IPS-15b (cell line): ENCODE data around the gene LRRC45.

ENCODE experiments used
- H3K27me3 ChIP-seq: one replicate; pipeline ENCODE4 v1.6.1; 2013; ENCODE audit warnings: low read length; ENCODE audit not compliant: control insufficient read depth, insufficient read depth
- H3K36me3 ChIP-seq: one replicate; pipeline ENCODE4 v1.6.1; 2013; ENCODE audit warnings: low read length; ENCODE audit not compliant: control insufficient read depth, insufficient read depth
- H3K4me1 ChIP-seq: one replicate; pipeline ENCODE4 v1.6.1; 2013; ENCODE audit warnings: mild to moderate bottlenecking, low read length; ENCODE audit not compliant: control insufficient read depth, insufficient read depth
- H3K4me3 ChIP-seq: one replicate; pipeline ENCODE4 v1.5.1; 2013; ENCODE audit warnings: low read depth, low read length
- H3K9ac ChIP-seq: one replicate; pipeline ENCODE4 v1.6.1; 2013; ENCODE audit warnings: low read depth, mild to moderate bottlenecking, low read length
- H3K9me3 ChIP-seq: one replicate; pipeline ENCODE4 v1.6.1; 2013; ENCODE audit warnings: mild to moderate bottlenecking, low read length; ENCODE audit not compliant: control insufficient read depth, insufficient read depth

The LRRC45 gene

DNA sequence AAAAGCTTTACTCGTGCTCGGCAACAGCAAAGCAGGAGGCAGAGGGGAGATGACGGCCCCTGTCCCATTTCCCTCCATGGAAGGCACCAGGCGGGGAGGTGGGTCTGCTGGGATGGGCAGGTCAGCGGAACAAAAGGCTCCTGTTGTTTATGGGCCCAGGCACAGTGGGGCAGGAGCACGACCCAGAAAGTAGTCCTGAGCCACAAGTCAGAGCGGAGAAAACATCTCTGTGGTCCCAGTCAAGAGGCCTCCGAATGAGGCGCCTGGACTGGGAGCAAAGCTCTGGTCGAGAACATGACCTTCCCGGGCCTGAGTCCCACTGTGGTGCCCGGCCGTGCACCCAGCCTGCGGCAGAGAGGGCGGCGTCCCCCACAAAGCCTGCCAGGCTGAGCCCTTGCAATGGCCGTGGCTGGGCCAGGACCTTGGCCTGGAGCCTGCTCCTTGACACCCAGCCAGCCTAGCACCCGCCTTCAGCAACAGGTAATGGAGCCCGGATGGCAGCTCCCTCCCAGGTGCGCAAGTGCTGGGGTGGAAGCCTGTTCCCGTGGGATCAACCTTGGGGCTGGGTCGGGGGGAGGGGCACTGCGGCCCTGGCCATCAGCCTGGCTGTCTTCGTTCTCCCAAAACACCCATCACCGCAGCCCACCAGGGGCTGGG lies 24.9 kb downstream of the LRRC45 start:
- Histone ChIP-seq H3K9ac (no peak overlapping the region), H3K4me3 (no peak overlapping the region), H3K9me3 (no peaks in the 10 kb centered on the region), H3K4me1 (no peaks in the 10 kb centered on the region), H3K27me3 (no peaks in the 10 kb centered on the region), H3K36me3 (peaks cover 27% of the 10 kb centered on the region)

DNA sequence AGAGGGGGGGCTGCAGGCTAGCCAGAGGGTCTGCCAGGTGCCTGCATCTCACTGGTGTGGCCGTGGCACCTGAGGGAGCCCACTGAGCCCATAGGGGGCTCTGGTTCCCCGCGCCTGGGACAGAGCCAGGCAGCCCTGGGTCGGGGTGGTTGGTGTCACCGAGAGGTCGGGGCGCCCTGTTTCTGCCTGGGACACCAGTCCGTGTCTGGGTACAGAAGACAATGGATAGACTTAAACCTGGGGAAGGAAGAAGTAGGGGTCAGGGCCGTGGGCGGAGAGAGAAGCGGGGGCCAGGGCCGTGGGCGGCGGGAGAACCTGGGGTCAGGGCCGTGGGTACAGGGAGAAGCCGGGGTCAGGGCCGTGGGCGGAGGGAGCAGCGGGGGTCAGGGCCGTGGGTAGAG lies 25.5 kb downstream of the LRRC45 start:
- no peak overlapping the region for H3K4me3 ChIP-seq
- H3K9ac ChIP-seq: no peak overlapping the region
- H3K9me3 ChIP-seq: no peaks in the 10 kb centered on the region
- no peaks in the 10 kb centered on the region for H3K27me3 ChIP-seq
- no peaks in the 10 kb centered on the region for H3K4me1 ChIP-seq
- H3K36me3 ChIP-seq: peaks cover 32% of the 10 kb centered on the region

DNA sequence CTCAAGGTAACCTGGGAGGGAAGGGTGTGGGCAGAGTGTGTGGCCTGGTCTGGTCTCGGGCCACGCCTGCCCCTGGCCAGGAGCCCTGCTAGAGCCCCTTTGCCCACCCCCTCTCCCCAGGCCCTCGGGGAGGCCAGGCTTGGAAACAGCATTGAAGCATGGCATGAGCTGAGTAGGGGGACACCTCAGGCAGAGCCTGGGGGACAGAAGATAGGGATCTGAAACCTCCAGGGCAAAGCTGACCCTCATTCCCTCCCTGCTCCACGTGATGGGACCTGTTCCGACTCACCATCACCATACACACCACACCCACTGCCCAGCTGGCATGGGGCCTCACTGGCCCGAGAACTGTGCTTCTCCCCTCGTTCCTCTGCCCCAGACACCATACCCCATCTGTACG lies 26.0 kb downstream of the LRRC45 start:
- Histone ChIP-seq H3K9ac (no peak overlapping the region), H3K4me3 (no peak overlapping the region), H3K9me3 (no peaks in the 10 kb centered on the region), H3K4me1 (no peaks in the 10 kb centered on the region), H3K36me3 (peaks cover 37% of the 10 kb centered on the region), H3K27me3 (no peaks in the 10 kb centered on the region)

DNA sequence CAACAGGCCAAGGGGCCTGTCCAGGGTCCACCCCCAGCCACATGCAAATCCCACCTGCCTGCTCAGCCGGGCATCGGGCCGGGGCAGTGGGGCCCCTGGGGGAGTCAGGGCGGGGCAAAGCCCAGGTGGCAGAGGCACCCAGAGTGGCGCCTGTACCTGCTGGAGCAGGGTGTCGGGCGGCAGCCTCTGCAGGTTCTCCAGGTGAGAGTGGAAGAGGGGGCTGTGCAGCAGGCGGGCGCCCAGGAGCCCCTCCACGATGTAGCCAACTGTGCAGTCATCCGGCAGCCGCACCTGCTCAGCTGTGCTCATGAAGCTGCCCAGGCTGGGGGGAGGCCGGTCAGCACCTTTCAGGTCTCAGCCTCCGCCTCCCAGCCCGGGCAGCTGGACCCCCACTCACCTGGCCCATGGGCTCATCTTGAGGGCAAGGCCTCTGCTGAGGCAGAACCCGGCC lies 26.4 kb downstream of the LRRC45 start:
- Histone ChIP-seq H3K4me1 (no peaks in the 10 kb centered on the region), H3K27me3 (no peaks in the 10 kb centered on the region), H3K36me3 (peaks cover 41% of the 10 kb centered on the region), H3K4me3 (no peak overlapping the region), H3K9ac (no peak overlapping the region), H3K9me3 (no peaks in the 10 kb centered on the region)

DNA sequence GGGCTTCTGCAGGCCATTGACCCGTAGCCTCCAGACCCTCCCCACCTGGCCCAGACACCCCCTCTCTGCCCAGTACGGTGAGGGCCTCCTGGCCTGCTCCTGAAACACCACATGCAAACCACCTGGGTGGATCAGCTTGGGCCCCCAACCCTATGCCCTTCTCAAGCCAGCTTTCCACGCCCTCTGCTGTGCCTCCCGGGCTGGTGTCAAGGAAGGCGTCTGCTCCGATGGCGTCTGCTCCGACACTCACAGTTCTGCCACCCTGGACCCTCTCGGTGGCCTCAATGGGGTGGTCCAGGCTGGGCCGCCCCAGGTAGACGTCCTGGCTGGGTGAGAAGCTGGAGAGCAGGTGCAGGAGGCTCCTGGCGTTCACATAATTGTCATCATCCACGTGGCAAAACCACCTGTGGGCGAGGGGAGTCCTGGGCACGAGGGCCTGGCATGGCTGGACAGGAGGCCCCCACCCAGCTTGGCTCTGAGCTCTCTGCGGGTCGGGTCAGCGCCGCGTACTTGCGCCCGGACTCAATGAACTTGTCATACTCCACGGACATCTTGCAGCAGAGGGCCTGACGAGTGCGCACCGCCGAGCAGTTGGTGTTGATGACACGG lies 27.2 kb downstream of the LRRC45 start:
- H3K4me3 ChIP-seq: peak overlapping the region; percentile 36
- no peak overlapping the region for H3K9ac ChIP-seq
- no peaks in the 10 kb centered on the region for H3K27me3 ChIP-seq
- H3K4me1 ChIP-seq: no peaks in the 10 kb centered on the region
- H3K36me3 ChIP-seq: peaks cover 49% of the 10 kb centered on the region
- H3K9me3 ChIP-seq: no peaks in the 10 kb centered on the region

DNA sequence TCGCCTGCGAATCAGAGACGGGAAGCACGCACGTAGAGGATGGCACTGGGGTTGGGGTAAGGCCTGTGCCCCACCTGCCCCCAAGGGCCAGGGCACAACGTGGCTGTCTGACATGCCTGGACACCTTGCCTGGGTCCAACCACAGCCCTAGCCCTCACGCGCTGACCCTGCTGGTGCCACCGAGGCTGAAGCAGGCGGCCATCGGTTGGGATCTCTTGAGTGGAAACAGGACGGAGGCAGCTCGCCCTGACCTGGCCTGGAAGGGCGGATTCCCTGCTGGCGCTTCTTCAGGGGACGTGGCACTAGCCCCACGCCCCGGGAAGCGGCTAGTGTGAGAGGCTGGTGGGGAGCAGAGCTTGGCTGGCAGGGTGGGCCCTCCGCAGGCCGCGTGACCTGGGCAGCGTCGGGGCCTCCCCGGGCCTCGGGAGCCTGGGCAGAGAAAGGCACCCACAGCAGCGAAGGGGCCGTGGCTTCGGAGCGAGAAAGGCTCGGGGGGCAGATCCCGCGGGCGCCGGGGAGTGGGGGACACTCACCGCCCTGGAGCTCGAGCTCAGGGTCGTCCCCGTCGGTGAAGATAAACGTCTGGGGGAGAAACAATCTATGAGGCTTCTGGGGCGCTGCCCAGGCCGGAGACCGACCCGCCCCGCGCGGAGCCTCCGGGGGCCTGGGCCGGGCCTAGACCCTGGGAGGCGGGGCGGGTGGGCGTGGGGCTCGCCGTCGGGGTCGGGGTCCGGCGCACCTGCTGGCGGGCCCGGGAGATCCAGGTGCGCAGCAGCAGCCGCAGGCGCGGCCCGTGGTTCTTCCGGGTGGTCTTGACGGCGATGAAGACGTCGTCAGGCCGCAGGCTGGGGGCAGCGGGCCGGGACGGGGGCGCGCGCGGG lies 27.9 kb downstream of the LRRC45 start:
- no peak overlapping the region for H3K9ac ChIP-seq
- no peaks in the 10 kb centered on the region for H3K9me3 ChIP-seq
- H3K27me3 ChIP-seq: no peaks in the 10 kb centered on the region
- H3K4me3 ChIP-seq: peak overlapping the region; percentile 79
- H3K36me3 ChIP-seq: peaks cover 54% of the 10 kb centered on the region
- no peaks in the 10 kb centered on the region for H3K4me1 ChIP-seq

DNA sequence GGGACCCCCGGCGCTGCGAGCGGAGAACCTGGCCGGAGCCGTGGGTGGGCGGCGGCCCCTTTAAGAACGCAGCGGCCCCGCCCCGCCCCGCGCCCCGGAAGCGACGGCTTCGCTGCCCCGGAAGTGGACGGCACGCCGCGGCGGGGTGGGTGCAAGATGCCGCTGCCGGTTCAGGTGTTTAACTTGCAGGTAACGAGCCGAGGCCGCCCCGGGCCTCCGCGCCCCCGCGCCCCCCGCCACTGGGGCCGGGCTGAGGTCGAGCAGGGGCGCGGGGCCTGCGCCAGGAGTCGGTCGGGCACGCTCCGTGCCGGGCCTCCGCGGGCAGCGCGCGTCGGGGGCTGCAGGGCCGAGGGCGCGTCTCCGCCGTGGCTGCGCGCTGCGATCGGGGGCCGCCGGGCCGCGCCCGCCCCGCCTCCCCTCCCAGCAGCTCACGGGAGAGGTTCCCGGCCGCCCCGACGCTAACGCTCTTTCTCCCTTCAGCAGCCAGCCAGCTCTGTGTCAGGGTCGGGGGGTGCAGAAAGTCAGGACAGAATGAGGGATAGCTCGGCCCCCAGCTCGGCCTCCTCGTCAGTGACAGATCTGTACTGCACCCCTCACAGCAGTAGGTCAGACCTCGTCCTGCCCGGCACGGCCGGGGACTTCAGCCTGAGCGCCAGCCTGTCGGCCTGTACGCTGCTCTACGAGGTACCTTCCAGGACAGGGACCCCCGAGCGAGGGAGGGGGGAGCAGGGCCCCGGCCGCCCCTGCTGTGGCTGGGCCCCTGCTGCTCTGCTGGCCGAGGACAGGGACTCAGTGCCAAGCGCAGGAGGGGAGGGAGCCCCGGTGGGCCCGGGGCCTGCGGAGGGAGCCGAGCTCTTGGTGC lies 28.9 kb downstream of the LRRC45 start, which contains the start of the genes GPS1 and RFNG:
Gene GPS1, plus strand, starts transcription at position 123 of the 862 bp plus-strand sequence. Its CDS starts 34 bp downstream, at position 157.
Gene RFNG, minus strand, starts transcription at position 36 of the 862 bp plus-strand sequence. CDS start 45 bp downstream, outside the sequence.
- H3K36me3 ChIP-seq: peaks cover 60% of the 10 kb centered on the region
- no peaks in the 10 kb centered on the region for H3K27me3 ChIP-seq
- H3K9me3 ChIP-seq: no peaks in the 10 kb centered on the region
- H3K9ac ChIP-seq: peak within 1 kb of the TSS; percentile 76
- peak within 1 kb of the TSS; percentile 79 for H3K4me3 ChIP-seq
- H3K4me1 ChIP-seq: no peaks in the 10 kb centered on the region

DNA sequence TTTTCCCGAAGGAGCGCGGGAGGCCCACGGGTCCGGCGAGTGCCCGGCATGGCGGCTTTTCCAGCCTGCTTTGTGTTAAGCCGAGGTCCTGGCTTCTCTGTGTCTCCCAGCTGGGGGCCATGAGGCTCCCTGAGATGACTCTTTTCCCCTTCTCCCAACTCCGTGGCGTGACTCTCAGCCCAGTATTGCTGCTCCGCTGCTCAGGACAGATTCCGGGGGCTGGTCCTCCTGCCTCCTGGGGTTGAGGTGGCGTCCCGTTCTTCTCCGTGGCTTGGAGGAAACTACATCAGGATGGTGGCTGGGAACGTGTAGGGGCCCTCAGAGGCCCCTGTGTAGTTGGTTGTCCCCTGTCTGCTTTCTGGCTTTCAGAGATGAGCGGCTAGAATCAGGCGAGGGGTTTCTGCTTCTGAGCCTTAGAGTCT lies 29.5 kb downstream of the LRRC45 start:
- H3K4me3 ChIP-seq: peak overlapping the region; percentile 79
- peak overlapping the region; percentile 76 for H3K9ac ChIP-seq
- H3K36me3 ChIP-seq: peaks cover 62% of the 10 kb centered on the region
- no peaks in the 10 kb centered on the region for H3K4me1 ChIP-seq
- H3K27me3 ChIP-seq: no peaks in the 10 kb centered on the region
- no peaks in the 10 kb centered on the region for H3K9me3 ChIP-seq

DNA sequence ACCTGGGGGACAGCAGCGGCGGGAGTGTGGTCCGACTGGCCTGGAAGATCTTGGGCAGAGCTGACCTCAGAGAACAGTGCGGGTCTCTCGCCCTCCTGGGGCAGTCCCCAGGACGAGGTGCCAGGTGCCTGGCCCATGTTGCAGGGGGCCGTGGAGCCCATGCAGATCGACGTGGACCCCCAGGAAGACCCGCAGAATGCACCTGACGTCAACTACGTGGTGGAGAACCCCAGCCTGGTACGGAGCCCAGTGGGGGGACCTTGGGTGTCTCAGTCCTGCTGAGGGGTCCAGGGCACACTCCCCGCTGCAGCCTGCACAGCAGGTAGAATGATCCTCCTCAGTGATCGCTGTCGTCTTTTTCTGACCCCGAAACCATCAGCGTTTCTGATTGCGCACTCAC lies 30.0 kb downstream of the LRRC45 start:
- Histone ChIP-seq H3K9me3 (no peaks in the 10 kb centered on the region), H3K36me3 (peaks cover 61% of the 10 kb centered on the region), H3K9ac (no peak overlapping the region), H3K4me3 (no peak overlapping the region), H3K4me1 (no peaks in the 10 kb centered on the region), H3K27me3 (no peaks in the 10 kb centered on the region)

DNA sequence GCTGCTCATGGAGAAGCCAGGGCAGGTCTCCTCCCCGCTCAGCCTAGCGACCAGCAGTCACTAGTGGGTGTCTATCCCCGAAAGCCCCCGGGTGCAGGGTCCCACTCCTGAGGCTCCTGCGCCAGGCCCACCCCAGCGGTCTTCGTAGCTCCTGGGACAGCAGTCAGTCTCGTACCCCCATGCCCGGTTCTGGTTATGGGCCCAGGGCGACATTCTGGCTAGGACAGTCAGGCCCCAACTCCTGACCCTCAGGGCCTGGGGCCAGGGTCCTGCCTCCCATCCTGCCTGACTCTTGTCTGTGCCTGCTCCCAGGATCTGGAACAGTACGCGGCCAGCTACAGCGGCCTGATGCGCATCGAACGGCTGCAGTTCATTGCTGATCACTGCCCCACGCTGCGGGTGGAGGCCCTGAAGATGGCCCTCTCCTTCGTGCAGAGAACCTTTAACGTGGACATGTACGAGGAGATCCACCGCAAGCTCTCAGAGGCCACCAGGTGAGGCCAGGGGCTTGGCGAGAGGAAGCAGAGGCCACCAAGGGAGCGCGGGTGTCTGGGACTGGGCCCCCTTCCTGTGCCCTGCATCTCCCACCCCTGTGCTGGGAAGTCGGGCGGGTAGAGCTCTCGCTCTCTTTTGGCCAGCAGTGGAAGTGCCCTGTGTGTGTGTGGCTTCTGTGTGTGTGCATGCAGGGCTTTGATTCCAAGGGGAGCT lies 30.6 kb downstream of the LRRC45 start:
- no peaks in the 10 kb centered on the region for H3K27me3 ChIP-seq
- H3K36me3 ChIP-seq: peaks cover 64% of the 10 kb centered on the region
- no peak overlapping the region for H3K4me3 ChIP-seq
- no peaks in the 10 kb centered on the region for H3K9me3 ChIP-seq
- no peaks in the 10 kb centered on the region for H3K4me1 ChIP-seq
- no peak overlapping the region for H3K9ac ChIP-seq
